Cardiac muscle cell (in vitro differentiated cells and primary cell): ENCODE data around the gene TMEM191C. TPM values are rescaled to one million over a fixed set of nuclear protein-coding genes. Genes with fewer than 3 reads are reported as not detected.
"Not testable (repeated sequence)": the region's sequence is repeated elsewhere in the genome, so short reads cannot be mapped to it uniquely, and the experiment has no call there.

Experiments used
- DNase-seq, 2 donors: peaks; one replicate each; pipeline versions ENCODE4 v3.0.0 to v3.0.0-alpha.2; 2010 to 2017; ENCODE audit warnings: low read depth in 1 of 2, low spot score in 1 of 2
- H3K27ac ChIP-seq: fragments of 200-600 bp; sonication (generic); 2 replicates; pipeline ENCODE4 v1.5.1; 2016
- H3K27me3 ChIP-seq: fragments of 200-600 bp; sonication (generic); 2 replicates; pipeline ENCODE4 v1.6.0; 2016; ENCODE audit warnings: control low read depth
- H3K36me3 ChIP-seq: fragments of 200-600 bp; sonication (generic); 2 replicates; pipeline ENCODE4 v1.5.1; 2016; ENCODE audit warnings: control low read depth
- H3K4me1 ChIP-seq: fragments of 200-600 bp; sonication (generic); 2 replicates; pipeline ENCODE4 v1.8.1; 2017; ENCODE audit warnings: low read depth, mild to moderate bottlenecking, mixed run types
- H3K4me3 ChIP-seq: fragments of 200-600 bp; sonication (generic); 2 replicates; pipeline ENCODE4 v1.5.1; 2016; ENCODE audit warnings: mild to moderate bottlenecking
- H3K9me3 ChIP-seq: fragments of 200-600 bp; sonication (generic); 2 replicates; pipeline ENCODE4 v1.5.1; 2017; ENCODE audit warnings: low read depth, mild to moderate bottlenecking, control low read depth
- polyA plus RNA-seq: library from polyadenylated mRNA; unstranded; fragments of >200 nt; fragmentation: Nextera tagmentation; extraction: Ambion mirVana; gene quantifications from 2 replicates; pipeline ENCODE4 v1.2.1, GENCODE V29; 2016
- total RNA-seq: library from RNA; depleted of rRNA; stranded (reverse); fragments of >200 nt; gene quantifications from 2 replicates; pipeline ENCODE4 v1.2.3, GENCODE V29; 2016

The TMEM191C gene
- total and polyA plus RNA-seq, 2 experiments from 2014 or later = 11.3 to 13.8 TPM

DNA sequence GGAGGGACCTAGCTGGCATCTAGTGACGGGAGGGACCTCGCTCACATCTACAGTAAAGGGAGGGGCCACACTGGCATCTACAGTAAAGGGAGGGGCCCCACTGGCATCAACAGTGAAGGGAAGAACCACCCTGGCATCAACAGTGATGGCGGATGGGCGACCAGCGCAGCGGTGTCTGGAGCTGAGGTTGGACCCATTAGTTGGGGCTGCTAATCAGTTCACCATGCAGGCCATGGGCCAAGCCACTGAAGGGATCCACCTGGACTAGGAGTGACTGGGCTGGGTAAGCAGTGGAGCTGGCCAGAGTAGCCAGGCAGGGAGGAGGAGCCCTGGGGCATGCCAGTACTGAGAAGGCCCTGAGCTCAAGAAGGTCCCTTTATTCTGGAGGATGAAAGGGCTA is 23.4 kb downstream of the TMEM191C start:
- not testable (repeated sequence) for H3K9me3 ChIP-seq, DNase-seq, H3K27me3 ChIP-seq, H3K4me3 ChIP-seq, H3K36me3 ChIP-seq, H3K27ac ChIP-seq, H3K4me1 ChIP-seq

DNA sequence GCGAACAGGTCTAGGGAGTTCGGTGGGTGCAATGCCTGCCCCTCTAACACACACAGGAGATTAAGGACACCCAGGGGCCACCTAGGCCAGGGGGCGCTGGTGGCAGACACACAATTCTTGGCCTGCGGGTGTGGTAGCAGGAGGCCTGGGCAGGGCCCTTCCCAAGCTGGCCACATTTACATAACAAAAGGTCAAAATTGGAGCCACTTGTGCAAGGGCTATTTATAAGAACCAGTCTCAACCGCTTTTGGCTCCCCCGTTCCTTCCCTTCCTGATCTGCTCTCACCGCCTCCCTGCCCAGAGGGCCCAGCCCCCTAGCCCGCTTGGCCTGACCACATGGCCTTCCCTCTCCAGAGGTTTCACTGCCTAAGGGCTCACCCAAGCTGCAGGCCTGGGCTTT is 25.1 kb downstream of the TMEM191C start:
- H3K36me3 ChIP-seq, H3K9me3 ChIP-seq, H3K27ac ChIP-seq, H3K4me1 ChIP-seq, H3K27me3 ChIP-seq, DNase-seq, H3K4me3 ChIP-seq: not testable (repeated sequence)

GRCh38 chr22:21493789-21494782 is 26.9 kb downstream of the TMEM191C start:
- not testable (repeated sequence) for H3K4me1 ChIP-seq, H3K4me3 ChIP-seq, H3K9me3 ChIP-seq, H3K27me3 ChIP-seq, H3K27ac ChIP-seq, DNase-seq, H3K36me3 ChIP-seq

GRCh38 chr22:21497984-21498383 is 30.8 kb downstream of the TMEM191C start:
- H3K9me3 ChIP-seq, H3K4me3 ChIP-seq, H3K4me1 ChIP-seq, DNase-seq, H3K27me3 ChIP-seq, H3K27ac ChIP-seq, H3K36me3 ChIP-seq: not testable (repeated sequence)

- not testable (repeated sequence) for H3K36me3 ChIP-seq, H3K4me3 ChIP-seq, DNase-seq, H3K27me3 ChIP-seq, H3K9me3 ChIP-seq, H3K4me1 ChIP-seq, H3K27ac ChIP-seq
Observed at GRCh38 chr22:21498489-21498888, 31.3 kb downstream of the TMEM191C start.

DNA sequence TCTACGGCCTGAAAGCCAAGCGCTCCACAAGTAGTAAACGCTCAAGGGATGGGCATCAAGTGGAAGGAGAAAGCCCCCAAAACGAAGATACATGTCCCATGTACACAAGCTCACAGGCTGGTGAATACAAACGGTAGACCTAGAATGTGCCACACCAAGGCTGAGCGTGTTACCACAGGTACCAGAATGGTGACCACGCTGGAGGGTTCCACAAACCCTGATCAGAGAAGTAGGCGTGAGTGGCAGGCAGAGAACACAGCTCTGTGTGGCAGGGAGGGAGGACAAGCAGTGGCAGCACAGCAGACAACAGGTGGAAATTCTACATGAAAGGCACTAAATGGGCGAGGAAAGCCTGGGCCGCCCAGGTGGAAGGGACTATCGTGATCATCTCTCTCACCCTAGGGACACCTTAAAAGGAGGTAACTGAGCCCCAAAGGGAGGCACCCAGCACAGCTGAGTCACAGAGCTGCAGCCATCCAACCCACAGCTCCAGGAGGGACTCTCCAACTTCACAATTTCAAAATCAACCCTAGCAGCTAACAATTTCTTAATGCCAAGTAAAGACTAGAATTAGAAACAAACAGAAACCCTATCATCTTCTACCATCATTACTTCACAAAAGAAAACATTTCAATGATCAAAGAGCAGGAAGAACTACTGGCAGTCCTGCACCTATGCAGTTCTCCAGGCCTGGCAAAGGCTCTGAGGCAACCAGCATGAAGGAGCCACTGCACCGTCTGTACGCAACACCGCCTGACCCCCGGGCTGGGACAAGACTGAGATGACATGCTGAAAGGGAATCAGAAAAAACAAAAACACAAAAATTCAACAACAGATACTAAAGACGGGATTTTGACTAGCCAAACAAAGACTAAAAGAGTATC is 32.7 kb downstream of the TMEM191C start:
- not testable (repeated sequence) for H3K4me1 ChIP-seq, H3K27ac ChIP-seq, H3K4me3 ChIP-seq, H3K27me3 ChIP-seq, H3K9me3 ChIP-seq, DNase-seq, H3K36me3 ChIP-seq

DNA sequence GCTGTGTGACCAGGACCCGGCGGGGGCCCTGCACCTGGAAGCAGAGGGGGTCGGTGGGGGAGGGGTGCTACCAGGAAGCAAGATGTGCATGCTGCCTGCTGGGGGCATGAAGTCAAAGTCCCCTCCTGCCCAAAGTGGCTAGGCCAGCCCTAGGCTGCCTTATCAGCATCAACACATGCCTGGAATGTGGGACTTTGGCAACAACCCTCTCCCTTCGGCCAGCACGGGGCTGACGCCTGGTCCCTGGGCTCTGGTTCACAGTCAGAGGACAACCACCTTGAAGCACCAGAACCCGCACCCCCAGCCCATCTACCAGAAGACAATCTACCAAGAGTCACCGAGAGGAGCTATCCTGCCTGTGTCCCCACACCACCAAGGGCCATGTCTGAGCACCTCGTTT is 43.2 kb downstream of the TMEM191C start:
- H3K36me3 ChIP-seq, H3K4me1 ChIP-seq: not testable (repeated sequence)

DNA sequence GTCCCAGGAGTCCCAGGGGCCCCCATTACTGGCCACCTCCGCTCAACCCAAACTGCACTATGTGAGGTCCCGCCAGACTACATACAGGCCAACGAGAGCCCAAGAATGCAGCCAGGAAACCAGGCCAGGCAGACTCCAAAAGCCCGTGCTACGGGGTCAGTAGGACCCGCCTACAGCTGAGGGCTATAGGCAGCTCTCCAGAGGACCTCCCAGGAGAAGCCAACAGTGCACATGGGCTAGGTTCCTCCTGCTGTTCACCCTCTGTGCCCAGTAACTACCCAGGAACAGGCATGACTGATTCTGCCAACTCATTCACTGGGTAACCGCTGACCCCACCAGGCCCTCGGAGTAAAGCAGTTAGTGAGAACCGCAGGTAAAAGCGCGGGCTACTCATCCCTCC is 44.8 kb downstream of the TMEM191C start:
- H3K9me3 ChIP-seq, H3K27me3 ChIP-seq, DNase-seq, H3K36me3 ChIP-seq, H3K27ac ChIP-seq, H3K4me3 ChIP-seq, H3K4me1 ChIP-seq: not testable (repeated sequence)

More for the DNA sequence above, 43.2 kb downstream of the TMEM191C start:
- not testable (repeated sequence) for H3K27ac ChIP-seq, DNase-seq, H3K4me3 ChIP-seq, H3K9me3 ChIP-seq, H3K27me3 ChIP-seq

- not testable (repeated sequence) for H3K4me1 ChIP-seq, DNase-seq, H3K4me3 ChIP-seq, H3K27me3 ChIP-seq, H3K9me3 ChIP-seq, H3K27ac ChIP-seq, H3K36me3 ChIP-seq
Observed at GRCh38 chr22:21514117-21514516, 46.9 kb downstream of the TMEM191C start.

DNA sequence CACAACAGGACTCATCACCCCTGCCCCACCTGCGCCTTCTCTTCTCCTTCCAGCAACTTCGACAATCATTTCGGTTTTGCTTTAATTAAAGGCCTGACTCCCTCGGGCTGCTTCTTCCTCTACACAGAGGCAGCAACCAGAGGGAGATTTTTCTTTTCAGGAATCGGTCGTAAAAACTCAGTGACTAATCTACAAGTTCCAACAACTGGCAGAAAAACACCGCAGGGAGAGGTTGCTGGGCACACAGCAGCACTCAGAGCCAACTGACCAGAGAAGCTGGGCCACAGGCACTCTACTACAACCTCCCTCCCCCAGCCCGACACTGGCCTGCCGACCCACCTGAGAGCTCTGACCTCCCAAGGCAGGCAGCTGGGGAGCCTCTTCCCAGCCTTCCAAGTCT is 48.0 kb downstream of the TMEM191C start:
- H3K27ac ChIP-seq, DNase-seq, H3K4me3 ChIP-seq, H3K27me3 ChIP-seq, H3K9me3 ChIP-seq, H3K36me3 ChIP-seq, H3K4me1 ChIP-seq: not testable (repeated sequence)

GRCh38 chr22:21516522-21516921 is 49.3 kb downstream of the TMEM191C start:
- DNase-seq, H3K4me1 ChIP-seq, H3K27ac ChIP-seq, H3K9me3 ChIP-seq, H3K36me3 ChIP-seq, H3K4me3 ChIP-seq, H3K27me3 ChIP-seq: not testable (repeated sequence)

DNA sequence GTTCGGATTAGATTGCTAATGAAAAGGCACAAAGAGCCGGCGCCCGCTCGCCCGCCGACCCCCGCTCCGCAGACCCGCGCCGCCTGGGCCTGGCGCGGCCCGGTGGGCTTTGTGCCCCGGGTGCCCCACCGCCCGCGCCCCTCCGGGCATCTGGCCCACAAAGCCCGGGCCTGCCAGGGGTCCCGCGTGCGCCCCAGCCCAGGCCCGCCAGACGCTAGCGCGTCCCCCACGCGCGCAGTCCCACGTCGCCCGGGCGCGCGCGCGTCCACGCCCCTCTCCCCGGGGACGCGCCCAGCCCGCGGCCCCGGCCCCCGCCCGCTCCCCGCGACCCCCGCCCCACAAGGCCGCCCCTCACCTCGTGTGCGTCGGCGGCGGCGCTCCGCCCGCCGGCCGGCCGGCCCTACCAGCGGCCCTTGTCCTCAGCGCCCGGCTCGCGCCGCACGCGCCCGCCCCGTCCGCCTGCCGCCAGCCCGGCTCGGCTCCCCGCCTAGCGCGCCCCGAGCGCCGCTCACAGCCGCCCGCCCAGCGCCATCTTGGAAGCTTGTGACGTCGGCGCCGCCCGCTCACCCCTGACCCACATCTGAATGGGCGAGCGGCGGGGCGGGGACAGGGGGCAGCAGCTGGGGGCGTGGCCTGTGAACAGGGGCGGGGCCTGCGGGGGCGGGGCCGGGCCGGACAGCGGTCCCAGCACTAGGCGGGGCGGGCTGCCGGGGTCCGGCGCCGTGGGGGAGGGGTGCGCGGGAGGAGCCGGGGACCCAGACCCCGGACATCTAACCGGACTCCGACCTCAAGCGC is 50.0 kb downstream of the TMEM191C start:
- H3K4me3 ChIP-seq, H3K27ac ChIP-seq, H3K4me1 ChIP-seq, H3K9me3 ChIP-seq, DNase-seq, H3K27me3 ChIP-seq, H3K36me3 ChIP-seq: not testable (repeated sequence)
